Measurements from ENCODE around the gene MMP24OS.

The MMP24OS gene

DNA sequence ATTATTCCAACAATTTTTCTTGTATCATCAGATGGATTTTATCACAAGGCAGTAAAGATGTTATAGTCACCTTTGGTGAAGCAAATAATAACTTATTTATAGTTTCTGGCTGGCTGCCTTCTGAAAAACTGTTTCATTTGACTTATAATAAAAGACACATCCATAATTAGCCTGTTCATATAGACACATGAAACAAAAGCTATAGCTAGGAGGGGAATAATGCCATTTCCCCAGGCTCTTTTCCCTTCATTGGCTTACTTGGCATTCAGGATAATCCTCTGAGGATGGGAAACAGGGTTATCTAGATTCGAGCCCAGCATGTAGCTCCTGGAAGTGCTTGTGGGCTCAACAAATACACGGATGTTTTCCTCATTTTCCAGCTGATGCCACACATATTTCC is 33.9 kb downstream of the MMP24OS start:
- DNase-seq = no peak

DNA sequence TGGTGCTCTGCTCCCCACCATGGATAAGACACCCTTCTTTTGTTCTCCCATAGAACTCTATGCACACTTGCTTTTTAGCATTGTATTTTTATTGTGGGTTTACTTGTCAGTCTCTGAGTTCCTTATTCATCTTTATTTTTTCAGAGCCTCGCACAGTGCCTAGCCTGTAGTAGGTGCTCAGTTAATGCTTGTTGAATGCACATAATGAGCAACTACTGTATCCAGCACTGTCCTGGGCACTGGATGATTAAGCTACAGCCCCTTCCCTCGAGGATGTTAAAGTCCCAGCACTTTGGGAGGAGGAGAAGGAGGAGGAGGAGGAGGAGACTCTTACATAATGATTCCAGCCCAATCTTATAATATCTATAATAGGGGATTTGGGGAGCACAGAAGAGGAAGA is 34.6 kb downstream of the MMP24OS start:
- no peak for DNase-seq

DNA sequence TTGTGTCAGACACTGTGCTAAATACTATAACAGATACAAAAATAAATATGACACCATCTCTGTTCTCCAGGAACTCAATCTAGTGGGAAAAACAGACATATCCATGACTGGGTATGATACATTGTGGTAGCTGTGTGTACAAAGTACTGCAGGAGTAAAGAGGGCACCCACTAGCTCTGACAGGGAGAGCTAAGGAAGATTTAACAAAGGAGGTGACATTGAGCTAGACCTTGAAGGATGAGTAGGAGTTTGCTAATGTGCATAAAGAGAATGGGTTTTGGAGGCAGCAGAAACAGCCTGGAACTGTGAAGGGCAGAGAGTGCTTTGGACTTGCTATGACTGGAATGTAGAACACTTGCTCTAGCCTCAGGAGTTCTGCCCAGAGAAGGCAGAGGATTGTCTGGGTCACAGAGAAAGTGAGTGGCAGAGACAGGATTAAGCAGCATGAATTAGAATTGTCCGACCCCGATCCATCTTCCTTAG is 37.1 kb downstream of the MMP24OS start:
- DNase-seq = no peak

DNA sequence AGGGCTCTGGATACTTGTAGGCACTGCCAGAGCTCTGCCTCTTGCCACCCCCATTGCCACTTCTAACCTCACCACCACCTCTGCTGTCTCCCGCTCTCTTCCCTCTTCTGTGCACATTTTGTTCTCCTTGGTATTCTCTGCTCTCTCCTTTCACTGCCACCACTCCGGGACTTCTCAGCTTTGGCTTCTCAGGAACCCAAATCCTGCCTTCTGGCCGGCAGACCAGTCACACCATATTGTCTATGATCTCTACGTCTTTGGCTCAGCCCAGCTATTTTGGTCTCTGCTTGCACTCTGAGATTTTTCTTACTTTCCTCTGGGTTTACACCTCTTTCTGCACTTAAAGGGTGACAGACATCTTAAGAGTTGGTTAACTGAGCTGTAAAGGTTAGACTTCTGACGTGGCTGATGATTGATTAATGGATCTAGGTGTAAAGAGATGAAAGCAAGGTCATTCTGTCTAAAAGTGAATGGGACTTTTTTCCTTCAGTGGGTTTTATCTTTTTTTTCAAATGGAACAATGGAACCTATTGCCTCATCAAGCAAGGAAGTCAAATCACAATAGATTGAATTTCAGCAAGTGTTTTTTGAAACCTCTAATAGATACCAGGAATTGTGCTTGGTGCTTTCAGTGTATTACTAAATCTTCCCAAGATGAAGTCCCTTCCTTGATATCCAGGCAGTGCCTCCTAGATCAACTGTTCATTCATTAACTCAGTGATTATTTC is 37.7 kb downstream of the MMP24OS start:
- DNase-seq = no peak

DNA sequence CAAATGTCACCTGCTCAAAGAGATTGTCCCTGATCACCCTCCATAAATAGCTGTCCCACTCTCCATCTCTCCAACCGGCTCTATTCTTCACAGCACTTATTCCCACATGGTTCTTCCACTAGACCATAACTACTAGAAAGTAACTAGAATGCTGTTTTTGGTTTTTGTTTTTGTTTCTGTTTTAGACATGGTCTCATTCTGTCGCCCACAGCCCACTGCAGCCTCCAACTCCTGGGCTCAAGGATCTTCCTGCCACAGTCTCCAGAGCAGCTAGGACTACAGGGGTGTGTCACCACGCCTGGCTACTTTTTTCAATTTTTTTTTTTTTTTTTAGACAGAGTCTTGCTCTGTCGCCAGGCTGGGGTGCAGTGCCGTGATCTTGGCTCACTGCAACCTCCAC is 39.2 kb downstream of the MMP24OS start:
- no peak for DNase-seq

DNA sequence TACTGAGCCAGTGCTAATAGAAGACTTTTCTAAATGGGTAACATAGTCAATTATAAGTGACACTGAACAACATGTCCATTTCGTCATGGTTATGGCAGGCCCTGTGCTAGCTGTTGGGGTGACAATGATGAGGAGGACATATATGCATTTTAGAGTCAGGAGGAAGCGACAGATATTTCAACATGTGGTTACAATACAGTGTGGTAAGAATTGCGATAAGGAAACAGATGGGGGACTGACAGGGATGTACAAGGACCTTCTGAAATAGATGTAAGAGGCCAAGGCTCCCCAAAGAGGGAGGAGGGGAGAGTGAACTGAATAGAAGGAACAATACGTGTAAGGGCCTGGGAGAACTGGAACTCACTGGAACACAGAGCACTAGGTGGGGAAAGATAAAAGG is 39.8 kb downstream of the MMP24OS start:
- no peak for DNase-seq

DNA sequence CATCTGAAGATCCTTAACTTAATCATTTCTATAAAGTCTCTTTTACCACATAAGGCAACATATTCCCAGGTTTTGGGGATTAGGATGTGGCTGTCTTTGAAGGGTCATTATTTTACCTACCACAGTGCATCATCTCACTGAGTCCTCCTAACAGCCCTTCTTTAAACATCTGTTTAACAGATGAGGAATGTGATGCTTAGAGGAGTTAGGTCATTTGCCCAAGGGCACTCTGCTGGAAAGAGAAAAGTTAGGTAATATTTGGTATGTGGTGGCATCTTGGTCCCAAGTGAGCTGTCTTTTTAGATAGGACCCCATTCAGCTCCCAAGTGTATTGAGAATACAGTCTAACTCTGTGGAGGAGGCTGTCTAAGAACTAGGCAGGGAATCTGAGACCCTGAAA is 40.4 kb downstream of the MMP24OS start:
- DNase-seq = no peak

DNA sequence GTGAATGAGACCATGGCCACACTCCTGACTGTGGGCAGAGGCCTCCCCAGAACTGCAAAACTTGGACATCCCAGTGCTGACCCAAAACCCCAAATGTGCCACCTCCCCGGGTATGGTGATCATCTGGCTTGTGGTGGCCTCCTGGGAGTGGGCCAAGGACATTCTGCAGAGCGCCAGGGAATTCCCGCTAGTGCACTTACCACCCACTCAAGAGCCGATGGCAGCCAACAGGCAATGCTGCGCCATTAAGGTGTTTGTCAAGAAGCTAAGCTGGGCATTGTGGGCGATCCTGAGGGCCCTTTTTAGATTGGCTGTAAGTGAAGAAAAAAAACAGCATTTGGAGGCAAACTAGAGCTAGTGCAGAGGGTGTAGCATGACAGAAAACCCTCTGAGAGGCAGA is 42.0 kb downstream of the MMP24OS start:
- DNase-seq = no peak

DNA sequence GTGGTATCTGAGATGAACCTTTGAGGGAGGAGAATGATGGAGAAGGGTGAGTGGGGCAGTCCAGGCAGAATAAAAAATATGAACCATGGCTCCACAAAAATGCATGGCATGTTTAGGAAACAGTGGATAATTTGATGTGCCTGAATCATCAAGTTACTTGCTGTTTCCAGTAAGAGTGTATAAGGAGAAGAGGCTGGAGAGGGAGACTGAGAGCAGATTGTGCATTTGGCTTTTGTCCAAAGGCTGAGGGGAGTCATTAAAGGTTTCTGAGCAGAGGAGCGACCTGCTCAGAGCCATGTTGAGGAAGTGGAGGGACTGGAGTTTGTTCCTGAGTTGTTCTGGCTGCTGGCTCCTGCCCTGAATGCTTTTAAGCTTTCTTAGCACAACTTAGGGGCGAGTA is 45.3 kb downstream of the MMP24OS start:
- DNase-seq = no peak

DNA sequence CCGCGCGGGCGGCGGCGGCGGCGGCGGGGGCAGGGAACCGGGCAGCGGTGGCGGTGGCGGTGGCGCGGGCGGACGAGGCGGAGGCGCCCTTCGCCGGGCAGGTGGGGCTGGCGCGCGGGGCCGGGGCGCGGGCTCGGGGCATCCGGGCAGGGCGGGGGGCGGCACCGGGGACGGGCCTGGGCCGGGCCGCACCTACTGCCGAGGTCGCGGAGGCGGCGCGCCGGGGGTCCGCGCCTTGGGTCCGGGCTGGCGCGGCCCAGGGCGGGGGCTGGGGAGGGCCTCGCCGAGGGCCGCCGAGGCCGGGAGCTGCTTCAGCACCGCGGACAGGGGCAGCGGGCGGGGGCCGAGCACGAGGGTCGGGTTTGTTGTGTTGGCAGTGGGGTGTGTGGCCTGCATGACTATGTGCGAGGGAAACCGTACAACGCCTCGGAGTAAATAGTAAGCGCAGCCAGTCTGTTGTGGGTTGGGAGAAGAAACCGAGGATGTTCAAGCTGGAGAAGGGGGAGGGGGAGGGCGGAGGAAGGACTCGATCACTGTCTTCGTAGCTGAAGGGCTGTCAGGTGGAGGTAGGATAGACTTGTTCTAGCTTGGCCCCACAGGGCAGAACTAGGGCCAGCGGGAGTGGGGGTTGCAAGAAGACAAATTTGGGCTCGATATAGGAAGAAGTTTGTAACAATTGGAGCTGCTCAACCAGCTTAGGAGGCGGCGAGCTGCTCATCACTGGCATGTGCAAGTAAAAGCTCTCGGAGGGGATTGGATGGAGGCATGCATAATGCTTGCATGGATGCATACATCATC is 50.8 kb downstream of the MMP24OS start:
- DNase-seq = peak; percentile 53

Data from stimulated activated CD4-positive, alpha-beta T cell treated with anti-CD3 and anti-CD28 coated beads, Interleukin-4, amount 100 ng/mL, for 1 hour (primary cell).